ENCODE measurements around the gene SMPD3.

The SMPD3 gene

DNA sequence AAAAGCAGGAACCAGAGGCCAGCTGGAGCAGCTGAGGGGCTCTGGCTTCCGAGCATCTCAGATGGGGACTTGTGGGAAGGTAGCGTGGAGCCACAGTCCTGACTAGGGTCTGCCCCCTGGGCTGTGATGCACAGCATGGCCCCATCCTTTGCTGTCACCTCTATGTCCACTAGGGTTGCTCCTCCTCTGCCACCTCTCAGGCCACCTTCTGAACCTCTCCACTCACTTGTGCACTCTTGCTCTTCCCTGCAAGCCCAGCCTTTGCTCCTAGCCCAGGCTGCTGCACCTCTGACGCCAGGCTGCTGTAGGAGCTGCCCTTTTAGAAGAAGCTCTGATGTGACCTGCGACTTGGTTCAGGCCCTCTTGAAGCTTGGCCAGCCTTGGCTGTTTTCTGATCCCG is 24.3 kb upstream of the SMPD3 start:
- no peak for DNase-seq (ENCODE audit: low read depth)

DNA sequence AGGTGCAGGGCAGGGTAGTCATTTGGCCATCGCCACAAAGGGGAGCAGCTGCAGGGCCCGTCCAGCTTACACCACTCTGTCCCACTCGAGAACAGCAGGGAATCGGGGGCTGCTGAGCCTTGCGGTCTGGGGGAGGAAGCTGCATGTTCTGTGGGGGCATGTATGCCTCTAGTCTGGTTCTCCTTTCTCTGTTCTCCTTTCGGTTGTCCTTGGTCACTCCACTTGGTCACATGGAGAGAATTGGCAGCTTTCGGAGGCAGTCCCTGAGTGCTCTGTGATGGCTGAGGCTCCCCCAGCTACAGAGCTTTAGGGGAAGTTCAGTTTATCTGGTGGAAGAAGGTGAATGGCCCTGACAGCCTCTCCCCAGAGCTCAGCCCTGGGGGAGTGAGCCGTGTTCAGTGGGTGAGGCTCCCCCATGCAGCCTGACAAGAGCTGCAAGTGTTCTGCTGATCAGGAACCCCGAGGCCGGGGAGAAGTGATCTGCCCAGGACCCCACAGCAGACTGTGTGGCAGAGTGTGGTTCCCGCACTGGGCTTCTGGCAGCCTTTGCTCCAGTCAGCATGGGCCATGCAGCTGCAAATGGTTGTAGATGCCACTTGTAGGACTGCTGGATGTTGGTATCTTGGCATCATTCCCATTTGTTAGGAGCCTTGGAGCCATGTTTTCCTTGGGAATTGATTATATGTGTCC is 22.3 kb upstream of the SMPD3 start:
- DNase-seq (ENCODE audit: low read depth), result no peak

DNA sequence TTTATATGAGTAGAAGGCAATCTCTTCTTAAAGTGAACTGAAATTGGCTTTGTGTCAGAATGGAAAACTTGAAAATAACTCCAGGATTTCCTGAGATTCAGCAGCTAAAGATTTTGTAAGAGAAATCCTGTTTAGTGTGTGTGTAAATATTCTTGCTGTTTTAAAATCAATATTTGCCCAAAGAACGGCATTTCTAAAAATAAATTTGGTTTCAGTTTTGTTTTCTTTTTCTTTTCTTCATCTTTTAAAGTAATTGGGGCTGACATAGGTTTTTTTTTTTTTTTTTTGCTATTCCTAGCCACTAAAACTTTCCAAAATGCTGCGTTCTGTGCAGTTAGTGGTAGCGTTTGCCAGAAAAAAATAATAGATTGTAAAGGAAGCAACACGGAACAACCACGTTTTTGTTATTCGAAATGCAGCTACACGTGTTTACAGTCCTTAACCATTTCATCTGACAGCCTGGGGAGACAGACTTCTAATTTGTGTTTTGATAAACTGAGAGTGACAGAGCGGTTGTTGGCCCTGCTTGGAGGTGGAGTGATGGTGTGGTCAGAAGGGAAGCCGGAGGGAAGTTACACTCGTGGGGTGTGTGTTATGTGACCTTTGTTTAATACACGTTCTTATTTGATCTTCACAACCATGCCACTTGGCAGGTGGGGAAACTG is 21.6 kb upstream of the SMPD3 start:
- no peak for DNase-seq (ENCODE audit: low read depth)

DNA sequence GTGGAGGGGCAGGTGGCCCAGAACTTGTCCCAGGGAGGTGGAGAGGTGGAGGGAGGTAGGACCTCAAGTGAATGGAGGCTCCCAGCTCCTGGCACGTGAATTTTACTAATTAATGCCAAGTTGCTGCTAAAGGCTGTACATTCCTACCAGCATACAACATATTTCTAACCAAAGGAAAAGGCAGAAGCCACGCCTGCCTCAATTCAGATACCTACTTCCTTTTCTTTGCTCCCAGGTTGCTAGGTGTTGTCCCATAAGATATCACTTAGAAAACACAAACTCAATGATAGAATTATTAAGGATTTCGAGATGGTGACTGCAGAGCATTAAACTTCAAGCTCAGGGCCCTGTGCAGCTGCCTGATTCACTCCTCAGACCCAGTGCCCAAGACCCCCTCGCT is 20.5 kb upstream of the SMPD3 start:
- no peak for DNase-seq (ENCODE audit: low read depth)

DNA sequence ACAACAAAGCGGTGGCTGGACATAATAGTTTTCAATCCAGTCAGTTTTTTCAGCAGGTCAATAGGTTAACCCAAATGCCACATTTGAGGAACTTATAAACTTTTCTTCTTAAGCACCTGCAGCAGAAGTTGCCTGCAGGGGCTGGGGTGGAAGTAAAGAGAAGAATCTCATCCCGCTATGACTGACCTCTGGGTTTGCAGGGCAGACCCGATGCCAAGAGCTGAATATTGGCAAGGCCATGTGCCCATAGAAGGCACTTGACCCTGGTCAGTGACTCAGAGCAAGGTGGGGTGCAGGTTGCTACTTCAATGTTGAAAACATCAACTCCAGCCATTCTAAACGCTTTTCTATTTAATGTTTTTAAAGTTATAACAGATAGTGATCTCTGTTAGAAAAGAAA is 17.9 kb upstream of the SMPD3 start:
- no peak for DNase-seq (ENCODE audit: low read depth)

DNA sequence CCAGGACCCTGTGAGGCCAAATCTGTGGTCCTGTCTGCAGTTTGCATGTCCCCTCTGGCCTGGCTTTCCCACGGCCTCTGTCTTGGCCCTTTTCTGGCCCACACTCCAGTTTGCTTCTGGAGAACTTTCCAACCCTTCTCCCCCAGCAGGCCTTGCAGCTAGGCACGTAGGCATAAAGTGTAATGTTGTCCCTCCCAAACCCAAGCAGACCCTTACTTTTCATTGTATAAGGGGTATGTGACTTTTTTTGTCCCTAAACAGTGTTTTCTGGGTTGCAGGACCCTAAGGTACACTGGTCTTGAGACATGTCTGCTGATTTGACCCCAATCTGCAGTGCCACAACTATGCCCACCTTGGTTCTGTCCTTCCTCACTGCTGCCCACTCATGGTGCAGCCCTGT is 15.6 kb upstream of the SMPD3 start:
- no peak for DNase-seq (ENCODE audit: low read depth)

DNA sequence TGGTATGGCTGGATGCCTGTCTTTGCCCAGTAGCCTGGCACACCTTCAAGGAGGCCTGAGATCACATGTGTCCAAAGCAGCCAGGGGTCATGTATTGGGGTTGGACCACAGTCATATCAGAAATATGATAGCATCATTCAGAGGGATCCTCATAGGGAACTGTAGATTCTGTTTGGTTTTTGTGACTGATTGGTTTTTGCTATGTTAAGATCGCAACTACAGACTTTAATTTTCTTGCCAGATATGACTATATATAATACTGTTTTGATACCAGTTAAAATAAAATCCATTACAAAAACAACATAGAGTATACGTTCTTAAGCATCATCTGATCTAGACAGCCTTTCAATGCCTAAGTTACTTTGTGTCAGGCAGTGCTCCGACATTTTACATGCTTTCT is 11.8 kb upstream of the SMPD3 start:
- DNase-seq (ENCODE audit: low read depth), result no peak

DNA sequence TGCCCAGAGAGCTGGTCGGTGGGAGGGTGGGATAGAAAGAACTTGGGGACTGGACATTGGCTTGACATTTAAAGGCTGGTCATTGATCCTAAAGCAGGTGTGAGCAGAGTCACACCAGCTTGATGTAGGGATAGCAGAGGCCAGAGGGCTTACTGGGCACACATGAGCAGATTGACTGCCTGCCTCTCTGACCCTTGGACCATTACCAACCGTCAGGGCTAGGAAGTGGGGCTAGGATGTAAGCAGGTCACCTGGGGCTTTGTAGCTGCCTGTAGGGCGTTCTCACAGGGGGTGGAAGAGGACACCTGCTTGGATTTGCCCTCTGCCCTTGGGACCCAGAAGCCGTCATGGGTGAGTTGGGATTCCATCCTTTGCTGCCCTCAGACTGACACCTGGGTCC is 11.1 kb upstream of the SMPD3 start:
- DNase-seq (ENCODE audit: low read depth), result no peak

DNA sequence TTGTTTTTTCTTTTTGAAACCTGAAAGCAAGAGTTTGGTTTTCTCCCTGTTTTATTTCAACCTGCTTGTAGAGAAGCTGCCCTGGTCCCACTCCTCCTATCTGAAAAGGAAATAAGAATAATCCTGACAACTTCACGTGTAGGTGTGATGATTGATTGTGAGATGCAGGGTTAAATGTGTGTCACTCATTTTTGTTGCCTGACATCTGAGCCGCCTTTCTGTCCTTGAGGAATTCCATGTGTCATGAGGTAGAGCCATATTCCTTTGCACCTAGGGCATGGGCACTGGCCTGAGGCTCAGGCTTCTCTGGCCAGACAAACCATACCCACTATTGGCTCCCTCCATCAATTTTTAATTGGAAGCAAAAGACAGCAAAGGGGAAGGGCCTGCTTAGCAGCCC is 10.2 kb upstream of the SMPD3 start:
- DNase-seq (ENCODE audit: low read depth), result no peak

DNA sequence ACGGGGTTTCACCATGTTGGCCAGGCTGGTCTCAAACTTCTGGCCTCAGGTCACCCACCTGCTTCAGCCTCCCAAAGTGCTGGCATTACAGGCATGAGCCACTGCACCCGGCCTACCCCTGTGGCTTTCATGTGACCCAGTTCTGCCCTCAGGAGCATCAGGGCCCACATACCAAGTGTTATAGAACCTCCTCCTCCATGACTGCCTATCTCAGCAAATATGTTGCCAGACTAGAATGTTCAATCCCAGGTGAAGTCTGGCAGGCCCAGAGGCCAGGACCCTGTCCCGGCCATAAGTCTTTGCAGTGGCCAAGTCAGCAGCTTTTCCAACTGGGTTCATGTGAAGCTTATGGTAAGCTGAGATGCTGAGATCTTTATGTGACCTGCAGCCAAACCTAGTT is 9.8 kb upstream of the SMPD3 start:
- no peak for DNase-seq (ENCODE audit: low read depth)

DNA sequence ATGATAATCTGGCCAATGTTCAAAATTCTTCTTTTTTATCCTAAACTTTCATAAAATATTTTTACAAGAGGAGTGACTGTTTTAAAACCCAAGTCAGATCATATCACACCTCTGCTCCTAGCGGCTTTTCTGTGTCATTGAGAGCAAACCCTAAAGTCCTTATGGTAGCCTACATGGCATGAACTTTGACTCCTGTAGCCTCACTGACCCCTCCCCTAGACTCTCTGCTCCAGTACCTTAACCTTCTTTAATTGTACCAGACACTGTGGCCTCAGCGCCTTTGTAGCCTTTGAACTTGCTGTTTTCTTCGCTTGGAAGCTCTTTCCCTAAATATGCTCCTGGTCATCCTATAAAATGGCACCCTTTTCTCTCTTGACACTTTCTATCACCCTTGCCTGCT is 7.3 kb upstream of the SMPD3 start:
- no peak for DNase-seq (ENCODE audit: low read depth)

DNA sequence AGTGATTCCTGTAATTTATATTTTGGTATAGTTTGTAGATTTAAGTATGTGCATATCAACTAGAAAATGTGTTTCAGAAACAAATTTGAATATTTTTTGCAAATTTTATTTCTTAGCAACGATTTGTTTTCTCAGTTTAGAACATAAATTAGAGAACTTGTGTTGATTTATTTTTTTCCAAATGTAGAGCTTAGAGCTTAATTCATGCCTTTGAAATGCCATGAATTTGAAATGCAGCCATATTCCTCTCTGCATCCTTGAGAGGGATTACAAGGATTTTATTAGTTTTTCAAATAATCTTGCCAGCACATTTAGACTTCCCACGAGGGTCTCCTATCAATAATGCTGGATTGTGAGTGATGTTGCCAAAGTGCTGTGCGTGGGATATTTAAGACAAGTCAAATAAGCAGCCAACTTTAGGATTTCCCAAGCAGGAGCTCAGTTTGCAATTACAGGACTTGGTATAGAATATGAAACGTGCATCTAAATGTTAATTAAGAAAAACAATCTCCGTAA is 6.7 kb upstream of the SMPD3 start:
- DNase-seq (ENCODE audit: low read depth), result no peak

DNA sequence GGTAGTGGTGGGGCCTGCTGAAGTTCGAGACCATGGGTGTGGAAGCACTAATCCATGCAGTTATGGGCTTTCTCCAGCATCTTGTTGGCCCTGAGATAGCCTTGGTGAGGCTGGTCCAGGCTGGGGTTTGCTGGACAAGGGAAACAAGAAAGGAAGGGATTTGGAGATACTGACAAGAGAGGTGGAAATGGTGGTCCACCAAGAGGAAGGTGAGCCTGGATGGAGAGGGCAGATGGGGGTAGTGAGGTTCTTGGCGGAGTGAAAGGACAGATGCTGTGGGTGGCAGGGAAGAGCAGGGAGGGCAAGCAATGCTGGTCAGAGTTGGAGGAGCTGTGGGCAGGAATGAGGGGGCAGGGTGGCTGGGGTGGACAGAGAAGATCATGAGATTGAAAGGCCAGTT is 5.5 kb upstream of the SMPD3 start:
- no peak for DNase-seq (ENCODE audit: low read depth)

DNA sequence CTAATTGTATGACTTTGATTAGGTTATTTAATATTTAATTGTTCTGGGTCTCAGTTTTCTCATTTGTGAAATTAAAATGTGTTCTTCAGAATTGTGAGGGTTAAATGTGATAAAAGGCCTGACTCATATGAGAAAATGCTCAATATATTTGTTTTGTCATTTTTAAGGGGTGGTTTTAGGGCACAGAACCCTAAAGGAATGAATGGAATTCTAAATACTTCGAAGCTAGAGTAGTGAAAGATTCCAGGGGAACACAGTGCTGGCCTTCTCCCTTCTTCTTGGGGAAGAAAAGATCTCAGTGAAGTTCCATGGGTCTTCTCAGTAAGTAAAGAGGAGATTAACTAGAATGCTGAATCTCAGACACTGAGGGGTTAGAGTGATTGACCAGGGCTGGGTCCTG is 3.9 kb upstream of the SMPD3 start:
- DNase-seq (ENCODE audit: low read depth), result peak; percentile 72

DNA sequence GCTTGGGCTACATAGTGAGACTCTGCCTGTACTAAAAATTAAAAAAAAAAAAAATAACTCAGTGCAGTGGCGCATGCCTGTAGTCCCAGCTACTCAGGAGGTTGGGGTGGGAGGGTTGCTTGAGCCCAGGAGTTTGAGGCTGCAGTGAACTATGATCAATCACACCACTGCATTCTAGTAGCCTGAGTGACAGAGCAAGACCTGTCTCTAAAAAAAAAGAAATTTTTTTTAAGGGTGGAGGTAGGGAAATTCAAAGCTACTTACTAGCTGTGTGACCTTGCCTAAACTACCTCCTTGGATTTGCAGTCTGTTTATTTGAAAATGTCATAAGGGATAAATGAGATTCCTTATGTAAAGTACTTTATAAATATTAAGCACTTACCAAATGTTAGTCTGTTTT is 3.4 kb upstream of the SMPD3 start:
- peak; percentile 67 for DNase-seq (ENCODE audit: low read depth)

DNA sequence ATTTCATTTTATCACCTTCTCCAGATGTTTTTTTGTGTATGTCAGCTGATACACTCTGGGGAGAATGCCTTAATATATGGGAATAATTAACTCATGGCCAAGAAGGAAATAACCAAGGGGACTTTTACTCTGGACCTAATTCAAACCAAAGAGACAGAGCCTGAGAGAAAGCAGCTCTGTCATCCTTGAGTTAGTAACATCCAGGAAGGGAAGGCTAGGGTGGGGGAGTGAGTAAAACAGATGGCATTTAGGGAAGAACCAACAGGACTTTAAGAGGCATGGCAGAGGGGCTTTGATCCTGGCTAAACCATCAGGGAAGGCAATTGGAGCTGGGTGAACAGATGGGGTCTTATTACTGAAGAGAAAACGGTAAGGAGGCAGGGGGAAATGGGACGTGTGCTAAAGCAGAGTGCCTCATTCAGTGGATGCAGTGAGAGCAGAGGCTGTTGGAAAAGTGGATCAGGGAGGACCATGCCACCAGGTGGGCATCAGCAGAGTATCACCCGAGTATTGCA is 2.5 kb upstream of the SMPD3 start:
- no peak for DNase-seq (ENCODE audit: low read depth)

DNA sequence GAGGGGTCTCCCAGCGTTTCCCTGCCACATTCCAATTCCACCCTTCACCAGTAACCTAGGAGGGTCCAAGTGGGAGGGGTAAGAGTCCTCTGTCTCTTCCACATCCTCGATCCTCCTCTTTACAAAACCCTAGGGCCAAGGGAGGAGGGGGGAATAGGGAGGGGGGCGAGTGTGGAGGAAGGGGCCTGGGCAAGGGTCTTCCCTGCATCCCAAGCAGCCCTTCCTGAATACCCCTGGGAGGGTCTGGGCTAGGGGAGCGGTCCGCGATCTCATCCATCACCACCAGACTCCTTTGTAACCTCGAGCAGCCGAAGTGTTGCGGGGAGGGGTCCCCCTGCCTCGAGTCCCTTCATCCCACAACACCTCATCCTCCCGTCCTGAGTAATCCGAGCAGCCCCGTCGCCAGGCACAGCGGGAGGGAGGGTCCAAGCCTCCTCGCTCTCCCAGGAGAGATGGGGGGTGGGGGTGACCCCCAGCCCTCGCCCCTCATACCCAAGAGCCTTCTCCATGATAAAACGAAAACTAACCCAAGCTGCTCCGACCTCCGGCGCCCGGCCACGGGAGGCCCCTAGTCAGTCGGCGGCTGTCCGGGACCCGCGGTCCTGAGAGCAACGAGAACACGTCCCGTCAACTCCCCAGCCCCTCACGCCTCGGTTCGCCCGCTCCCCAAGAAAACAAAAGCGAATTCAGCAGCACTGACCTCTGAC is 502 bp downstream of the SMPD3 start:
- DNase-seq (ENCODE audit: low read depth), result no peak

DNA sequence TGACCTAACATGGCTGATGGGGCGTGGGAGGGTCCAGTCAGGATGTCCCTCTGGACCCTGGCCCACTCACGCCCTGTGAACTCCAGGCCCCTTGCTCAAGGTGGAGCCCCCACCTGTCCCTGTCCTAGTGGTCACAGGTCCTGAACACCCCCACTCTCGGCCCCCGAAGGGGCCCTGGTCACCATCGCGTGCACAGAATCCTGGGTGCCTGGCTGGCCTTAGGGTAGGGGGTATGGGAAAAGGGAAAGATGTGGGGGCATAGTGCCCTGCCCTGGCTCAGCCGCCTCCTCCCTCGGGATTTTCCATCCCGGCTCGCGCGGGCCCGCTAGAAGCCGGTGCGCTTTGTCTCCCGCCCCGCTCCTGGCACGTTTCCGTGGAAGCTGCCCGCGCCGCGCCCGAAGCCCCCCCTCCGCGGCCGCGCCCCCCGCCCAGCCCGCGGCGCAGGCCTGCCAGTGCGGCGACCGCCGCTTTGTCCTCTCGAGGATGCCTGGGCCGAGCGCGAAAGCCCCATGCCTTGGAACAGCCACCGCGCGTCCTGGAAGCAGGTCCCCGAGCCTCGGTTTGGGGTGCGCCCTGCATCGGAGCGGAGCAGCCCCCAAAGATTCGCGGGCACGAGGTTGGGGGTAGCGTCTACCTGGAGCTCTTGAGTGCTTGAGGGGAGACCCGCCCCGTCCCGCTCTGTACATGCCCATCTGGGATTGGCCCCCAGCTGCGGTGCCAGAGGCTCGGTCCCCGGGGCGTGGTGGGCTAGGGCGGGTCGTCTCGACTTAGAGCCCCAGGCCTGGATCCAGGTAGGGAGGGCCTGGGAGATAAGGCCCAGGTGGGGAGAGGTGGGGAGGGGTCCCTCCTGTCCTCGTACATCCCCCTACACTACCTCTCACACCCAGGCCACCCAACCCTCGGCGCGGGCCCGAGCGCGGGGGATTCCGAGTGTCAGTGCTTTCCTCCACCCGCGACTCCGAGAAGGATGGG is 1.3 kb downstream of the SMPD3 start:
- DNase-seq (ENCODE audit: low read depth), result no peak

DNA sequence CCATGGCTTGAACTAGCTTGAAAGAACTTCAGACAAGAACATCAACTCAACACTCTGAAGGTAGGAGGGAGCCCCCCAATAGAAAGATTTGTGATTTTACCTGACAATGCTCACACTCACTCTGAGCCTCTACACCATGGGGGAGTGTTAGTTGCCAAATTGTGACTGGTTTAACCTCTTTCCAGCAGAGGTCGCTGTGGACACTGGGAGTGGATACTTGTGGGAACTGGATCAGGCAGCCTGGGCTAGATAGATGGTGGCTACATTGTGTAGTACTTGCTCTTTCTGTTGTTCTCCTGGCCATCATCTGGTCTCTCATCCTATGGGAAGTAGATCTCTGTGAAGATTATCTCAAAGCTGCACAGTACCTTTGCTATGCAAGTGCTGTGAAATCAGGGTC is 2.9 kb downstream of the SMPD3 start:
- DNase-seq (ENCODE audit: low read depth), result peak; percentile 49

DNA sequence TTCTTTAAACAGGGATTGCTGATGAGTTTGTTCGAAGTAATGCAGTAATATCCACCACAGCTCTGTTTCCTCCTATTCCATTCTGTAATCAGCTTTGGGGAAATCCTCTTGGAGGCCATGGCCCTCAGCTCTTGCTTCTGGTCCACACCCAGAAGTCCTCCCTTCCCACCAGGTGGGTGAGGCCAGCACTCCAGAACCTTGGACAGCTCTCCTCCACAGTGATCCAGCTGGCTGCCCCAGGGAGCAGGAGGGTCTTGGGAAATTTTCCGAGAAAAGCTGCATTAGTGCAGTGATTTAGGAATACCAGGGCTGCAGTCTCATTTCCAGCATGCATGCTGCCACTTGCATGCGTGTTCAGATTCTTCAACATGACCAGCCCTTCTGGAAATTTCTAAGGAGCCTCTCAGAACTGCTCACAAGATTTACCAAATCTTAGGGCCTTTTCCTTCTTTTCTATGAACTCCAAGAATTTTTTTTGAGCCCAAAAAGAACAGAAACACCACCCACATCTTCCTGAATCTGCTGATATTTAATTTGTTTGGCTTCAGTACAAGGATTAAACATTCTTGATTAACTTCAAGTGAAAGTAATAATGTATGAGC is 4.2 kb downstream of the SMPD3 start:
- DNase-seq (ENCODE audit: low read depth), result no peak

DNA sequence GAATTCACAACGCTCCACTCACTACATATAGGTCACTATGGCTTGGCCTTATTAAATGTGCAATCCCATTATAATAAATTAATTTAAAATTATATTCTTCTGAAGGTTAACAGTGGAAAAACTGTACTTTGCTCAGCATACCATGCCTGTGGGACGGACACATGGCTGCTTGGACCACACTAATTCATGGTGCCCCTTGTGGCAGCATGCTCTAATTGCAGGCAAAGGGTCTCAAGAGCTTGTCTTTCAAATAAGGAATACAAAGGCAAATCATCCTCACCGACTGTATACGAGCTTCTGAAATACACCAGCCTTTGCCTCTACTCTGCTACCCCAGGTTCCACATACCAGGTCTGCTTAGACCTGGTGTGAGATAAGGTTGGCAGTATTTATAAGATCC is 11.7 kb downstream of the SMPD3 start:
- no peak for DNase-seq (ENCODE audit: low read depth)

Measured in HS-27A (cell line).